Caco-2 (cell line): Measurements from ENCODE around the gene C10orf90. TPM values are rescaled to one million over a fixed set of nuclear protein-coding genes. Genes with fewer than 3 reads are reported as not detected.

ENCODE experiments used
- BruUV-seq: library from RNA; stranded (reverse); fragments of 400-500 nt; replicated peaks from 2 replicates; lab custom pipeline; 2021; lab: Mats Ljungman, UMichigan
- CTCF ChIA-PET: fragments of 300-600 bp; sonication (Branson Sonifier 250); formaldehyde crosslinking; loops from one replicate; lab custom pipeline; 2022; ENCODE audit warnings: antibody characterized with exemption; lab: Charles Lee
- POLR2A ChIA-PET: fragments of 300-600 bp; sonication (Branson Sonifier 250); formaldehyde crosslinking; loops from one replicate; lab custom pipeline; 2022; ENCODE audit warnings: antibody characterized with exemption; lab: Charles Lee
- DNase-seq, 2 experiments: peaks; one replicate each; pipeline versions ENCODE4 v3.0.0 to v3.0.0-alpha.2; 2020 to 2022
- H3K27me3 ChIP-seq: replicated peaks from 2 replicates; pipeline ENCODE4 v1.6.0; 2011; ENCODE audit warnings: low read length; ENCODE audit not compliant: control insufficient read depth, insufficient read depth
- H3K36me3 ChIP-seq: 2 replicates; pipeline ENCODE4 v1.5.1; 2011; ENCODE audit warnings: low read length; ENCODE audit not compliant: control insufficient read depth, insufficient read depth
- H3K4me1 ChIP-seq: fragments of 250-450 bp; sonication (Bioruptor Pico); 2 replicates; pipeline ENCODE4 v1.5.1; 2020; ENCODE audit warnings: mild to moderate bottlenecking
- H3K4me3 ChIP-seq: 2 replicates; pipeline ENCODE4 v1.5.1; 2011; ENCODE audit warnings: low read depth, mild to moderate bottlenecking, control low read depth, low read length
- H3K9me3 ChIP-seq: fragments of 250-450 bp; sonication (Bioruptor Pico); 2 replicates; pipeline ENCODE4 v1.5.1; 2020; ENCODE audit warnings: mild to moderate bottlenecking, moderate library complexity
- H3K27ac Mint-ChIP-seq: one replicate; pipeline ENCODE4 v1.8.0; 2022; ENCODE audit warnings: mixed read lengths; ENCODE audit not compliant: unreplicated experiment
- H3K27me3 Mint-ChIP-seq: one replicate; pipeline ENCODE4 v1.8.0; 2022; ENCODE audit warnings: mixed read lengths; ENCODE audit not compliant: insufficient read depth, unreplicated experiment
- H3K36me3 Mint-ChIP-seq: one replicate; pipeline ENCODE4 v1.8.0; 2022; ENCODE audit warnings: mild to moderate bottlenecking, mixed read lengths; ENCODE audit not compliant: insufficient read depth, unreplicated experiment
- H3K4me1 Mint-ChIP-seq: one replicate; pipeline ENCODE4 v1.8.0; 2022; ENCODE audit warnings: low read depth, mixed read lengths; ENCODE audit not compliant: unreplicated experiment
- H3K4me3 Mint-ChIP-seq: one replicate; pipeline ENCODE4 v1.8.0; 2022; ENCODE audit warnings: mild to moderate bottlenecking, moderate library complexity, mixed read lengths; ENCODE audit not compliant: unreplicated experiment
- H3K9me3 Mint-ChIP-seq: one replicate; pipeline ENCODE4 v1.8.0; 2022; ENCODE audit warnings: mixed read lengths; ENCODE audit not compliant: unreplicated experiment
- CTCF ChIP-seq, 2 experiments: fragments of 200-600 bp in 1 of 2; IDR thresholded peaks; 1 replicate in 1 of 2; 2 replicates in 1 of 2; pipeline versions ENCODE4 v1.5.1 to v1.8.0; 2011 to 2022; ENCODE audit warnings: antibody characterized with exemption in 1 of 2, control low read depth in 1 of 2, inconsistent platforms in 1 of 2, low read depth in 1 of 2, low read length in 1 of 2, mild to moderate bottlenecking in 1 of 2, moderate library complexity in 1 of 2; ENCODE audit not compliant: insufficient read depth in 1 of 2, severe bottlenecking in 1 of 2, unreplicated experiment in 1 of 2
- intact Hi-C: fragments of 100-400 bp; cut with micrococcal nuclease; formaldehyde crosslinking; loops from one replicate; pipeline ENCODE4 v1.10.0; 2022; ENCODE audit not compliant: unreplicated experiment
- total RNA-seq: library from RNA; stranded (reverse); gene quantifications from 2 replicates; pipeline ENCODE4 v1.2.3, GENCODE V29; 2022

C10orf90 gene
- total RNA-seq, 1 experiment from 2014 or later, result not detected

DNA sequence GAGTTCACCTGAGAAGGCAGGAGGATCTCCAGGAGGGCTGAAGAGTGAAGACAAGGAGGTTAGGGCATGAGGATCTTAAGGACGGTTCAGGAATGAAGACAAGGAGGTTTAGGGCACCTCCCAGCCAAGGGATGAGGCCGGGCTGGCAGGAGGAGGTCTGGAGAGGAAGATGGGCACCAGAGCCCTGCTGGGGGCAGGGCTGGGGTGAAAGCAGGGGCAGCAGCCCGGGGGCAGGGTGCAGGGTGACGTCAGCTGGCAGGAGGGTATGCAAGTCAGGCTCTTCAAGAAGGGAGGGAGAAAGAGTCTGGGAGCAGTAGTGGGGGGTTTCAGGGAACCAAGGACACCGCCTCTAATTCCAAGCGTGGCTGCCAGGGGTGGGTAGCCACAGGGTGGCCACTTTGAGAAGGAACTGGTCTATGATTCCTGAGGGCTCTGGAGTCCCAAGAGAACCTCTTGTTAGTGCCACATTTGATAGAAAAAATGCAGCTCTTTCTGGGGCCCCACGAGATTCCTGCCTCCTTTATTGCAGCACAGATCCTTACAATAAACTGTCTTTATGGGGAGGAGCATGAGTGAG lies 101.6 kb downstream of the C10orf90 start:
- ChIA-PET POLR2A (no interaction called here), CTCF (no interaction called here)
- H3K27me3 ChIP-seq, result no peaks in the 10 kb centered on the region
- no peaks in the 10 kb centered on the region for H3K9me3 ChIP-seq
- Mint-ChIP-seq H3K9me3 (no peaks in the 10 kb centered on the region), H3K4me3 (no peak overlapping the region), H3K27me3 (peaks cover 9% of the 10 kb centered on the region), H3K27ac (no peak overlapping the region), H3K36me3 (no peaks in the 10 kb centered on the region), H3K4me1 (no peaks in the 10 kb centered on the region)
- no TSS peak for BruUV-seq
- no peaks in the 10 kb centered on the region for H3K36me3 ChIP-seq
- no peak overlapping the region for H3K4me3 ChIP-seq
- no peak for TF ChIP-seq CTCF (IDR thresholded peaks at IDR 0.05; ENCODE audit: insufficient read depth in 1 of 2, low read depth in 1 of 2, low read length in 1 of 2, severe bottlenecking in 1 of 2, unreplicated experiment in 1 of 2)
- intact Hi-C loops, result no loop called here
- DNase-seq, result no peak
- no peaks in the 10 kb centered on the region for H3K4me1 ChIP-seq

GRCh38 chr10:126565871-126566270 lies 104.6 kb downstream of the C10orf90 start:
- DNase-seq, result no peak
- BruUV-seq, result no TSS peak
- H3K4me3 ChIP-seq, result no peak overlapping the region
- Mint-ChIP-seq H3K36me3 (no peaks in the 10 kb centered on the region), H3K9me3 (no peaks in the 10 kb centered on the region), H3K27me3 (peaks cover 9% of the 10 kb centered on the region), H3K4me3 (no peak overlapping the region), H3K27ac (no peak overlapping the region), H3K4me1 (no peaks in the 10 kb centered on the region)
- CTCF ChIA-PET, result no interaction called here
- no peaks in the 10 kb centered on the region for H3K9me3 ChIP-seq
- no peak for TF ChIP-seq CTCF (IDR thresholded peaks at IDR 0.05; ENCODE audit: insufficient read depth in 1 of 2, low read depth in 1 of 2, low read length in 1 of 2, severe bottlenecking in 1 of 2, unreplicated experiment in 1 of 2)
- POLR2A ChIA-PET, result no interaction called here
- no peaks in the 10 kb centered on the region for H3K4me1 ChIP-seq
- no peaks in the 10 kb centered on the region for H3K36me3 ChIP-seq
- no peaks in the 10 kb centered on the region for H3K27me3 ChIP-seq
- intact Hi-C loops, result no loop called here

- no TSS peak for BruUV-seq
- Mint-ChIP-seq H3K4me1 (no peaks in the 10 kb centered on the region), H3K27ac (no peak overlapping the region), H3K9me3 (no peaks in the 10 kb centered on the region), H3K36me3 (no peaks in the 10 kb centered on the region), H3K27me3 (peaks cover 9% of the 10 kb centered on the region), H3K4me3 (no peak overlapping the region)
- Histone ChIP-seq H3K36me3 (no peaks in the 10 kb centered on the region), H3K27me3 (no peaks in the 10 kb centered on the region), H3K9me3 (no peaks in the 10 kb centered on the region), H3K4me3 (no peak overlapping the region), H3K4me1 (no peaks in the 10 kb centered on the region)
- ChIA-PET CTCF (no interaction called here), POLR2A (no interaction called here)
- intact Hi-C loops, result no loop called here
- no peak for DNase-seq
- TF ChIP-seq CTCF (IDR thresholded peaks at IDR 0.05; ENCODE audit: insufficient read depth in 1 of 2, low read depth in 1 of 2, low read length in 1 of 2, severe bottlenecking in 1 of 2, unreplicated experiment in 1 of 2), result no peak
Observed at GRCh38 chr10:126565441-126565840, 105.1 kb downstream of the C10orf90 start.
